Hematopoietic multipotent progenitor cell treated with erythropoietin and hydrocortisone succinate and interleukin-3 and kit ligand, for 17 days (in vitro differentiated cells): ENCODE results near the gene MAPK8IP3.
"Not testable (repeated sequence)": the region's sequence is repeated elsewhere in the genome, so short reads cannot be mapped to it uniquely, and the experiment has no call there.

ENCODE experiments used
- DNase-seq: peaks from one replicate; pipeline ENCODE4 v3.0.0-alpha.2; 2015; ENCODE audit warnings: low spot score

Gene MAPK8IP3

GRCh38 chr16:1709356-1709755, 3.4 kb downstream of the MAPK8IP3 start:
- no peak for DNase-seq

GRCh38 chr16:1710811-1711507, 5.0 kb downstream of the MAPK8IP3 start:
- DNase-seq: no peak

- DNase-seq: no peak
Measured at GRCh38 chr16:1712791-1713261, 6.8 kb downstream of the MAPK8IP3 start.

- DNase-seq: no peak
Measured at GRCh38 chr16:1713331-1713730, 7.3 kb downstream of the MAPK8IP3 start.

GRCh38 chr16:1713933-1714332, 7.9 kb downstream of the MAPK8IP3 start:
- no peak for DNase-seq

- DNase-seq: no peak
Measured at GRCh38 chr16:1715220-1715619, 9.2 kb downstream of the MAPK8IP3 start.

GRCh38 chr16:1718236-1718635, 12.2 kb downstream of the MAPK8IP3 start:
- DNase-seq: not testable (repeated sequence)

- DNase-seq: not testable (repeated sequence)
Measured at GRCh38 chr16:1719559-1720229, 13.7 kb downstream of the MAPK8IP3 start.

- no peak for DNase-seq
Measured at GRCh38 chr16:1721372-1721771, 15.4 kb downstream of the MAPK8IP3 start.

GRCh38 chr16:1723450-1724147, 17.6 kb downstream of the MAPK8IP3 start:
- DNase-seq: peak; percentile 69

- no peak for DNase-seq
Measured at GRCh38 chr16:1724491-1724890, 18.5 kb downstream of the MAPK8IP3 start.

- no peak for DNase-seq
Measured at GRCh38 chr16:1726661-1727502, 20.9 kb downstream of the MAPK8IP3 start.

- DNase-seq: no peak
Measured at GRCh38 chr16:1727651-1728624, 21.9 kb downstream of the MAPK8IP3 start.

- DNase-seq: no peak
Measured at GRCh38 chr16:1729026-1729425, 23.0 kb downstream of the MAPK8IP3 start.

- DNase-seq: no peak
Measured at GRCh38 chr16:1729445-1729844, 23.4 kb downstream of the MAPK8IP3 start.

GRCh38 chr16:1731073-1731472, 25.1 kb downstream of the MAPK8IP3 start:
- no peak for DNase-seq

GRCh38 chr16:1731603-1732002, 25.6 kb downstream of the MAPK8IP3 start:
- DNase-seq: no peak

GRCh38 chr16:1732071-1732470, 26.1 kb downstream of the MAPK8IP3 start:
- no peak for DNase-seq

GRCh38 chr16:1732551-1732987, 26.6 kb downstream of the MAPK8IP3 start:
- DNase-seq: not testable (repeated sequence)

- no peak for DNase-seq
Measured at GRCh38 chr16:1734123-1734522, 28.1 kb downstream of the MAPK8IP3 start.

- DNase-seq: no peak
Measured at GRCh38 chr16:1734816-1735215, 28.8 kb downstream of the MAPK8IP3 start.
